HG02981 (cell line): ENCODE results near the gene NYNRIN.

Experiments
- ATAC-seq: cut with Tn5 transposase; IDR thresholded peaks from one replicate; pipeline ENCODE4 v1.9.1; 2021; ENCODE audit warnings: mild to moderate bottlenecking, moderate library complexity; ENCODE audit not compliant: unreplicated experiment

NYNRIN gene

GRCh38 chr14:24430143-24430681, 31.4 kb downstream of the NYNRIN start:
- ATAC-seq = peak; percentile 50

GRCh38 chr14:24430682-24431568, 32.1 kb downstream of the NYNRIN start:
- ATAC-seq = no peak

GRCh38 chr14:24431569-24432258, 32.9 kb downstream of the NYNRIN start:
- ATAC-seq = peak; percentile 53

DNA sequence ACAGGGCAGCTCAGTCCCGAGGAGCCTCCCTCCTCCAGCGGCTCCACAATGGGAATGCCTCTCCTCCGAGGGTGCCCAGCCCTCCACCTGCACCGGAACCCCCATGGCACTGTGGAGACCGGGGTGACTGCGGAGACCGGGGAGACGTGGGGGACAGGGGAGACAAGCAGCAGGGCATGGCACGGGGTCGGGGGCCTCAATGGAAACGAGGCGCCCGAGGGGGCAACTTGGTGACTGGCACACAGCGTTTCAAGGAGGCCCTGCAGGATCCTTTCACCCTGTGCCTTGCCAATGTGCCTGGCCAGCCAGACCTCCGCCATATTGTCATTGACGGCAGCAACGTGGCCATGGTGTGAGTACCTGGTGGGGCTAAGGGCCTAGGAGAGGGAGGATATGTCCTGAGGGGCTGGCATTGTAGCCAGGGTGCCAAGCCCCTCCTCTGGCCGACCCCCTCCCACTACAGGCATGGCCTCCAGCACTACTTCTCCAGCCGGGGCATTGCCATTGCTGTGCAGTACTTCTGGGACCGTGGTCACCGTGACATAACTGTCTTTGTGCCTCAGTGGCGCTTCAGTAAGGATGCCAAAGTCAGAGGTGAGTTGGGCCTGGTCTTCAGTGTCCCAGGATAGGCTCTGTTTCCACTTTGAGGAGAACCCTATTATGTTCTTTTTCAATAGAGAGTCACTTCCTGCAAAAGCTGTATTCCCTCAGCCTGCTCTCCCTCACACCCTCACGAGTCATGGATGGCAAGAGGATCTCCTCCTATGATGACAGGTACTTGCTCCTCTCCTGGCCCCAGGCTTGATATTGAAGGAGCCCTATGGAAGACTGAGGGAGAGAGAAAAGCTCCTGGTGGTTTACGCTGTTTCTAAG, 33.7 kb downstream of the NYNRIN start:
- no peak for ATAC-seq

- ATAC-seq = no peak
Measured at GRCh38 chr14:24434036-24434435, 35.2 kb downstream of the NYNRIN start.

- ATAC-seq = no peak
Measured at GRCh38 chr14:24434676-24435075, 35.9 kb downstream of the NYNRIN start.

- ATAC-seq = no peak
Measured at GRCh38 chr14:24435192-24435810, 36.5 kb downstream of the NYNRIN start.

DNA sequence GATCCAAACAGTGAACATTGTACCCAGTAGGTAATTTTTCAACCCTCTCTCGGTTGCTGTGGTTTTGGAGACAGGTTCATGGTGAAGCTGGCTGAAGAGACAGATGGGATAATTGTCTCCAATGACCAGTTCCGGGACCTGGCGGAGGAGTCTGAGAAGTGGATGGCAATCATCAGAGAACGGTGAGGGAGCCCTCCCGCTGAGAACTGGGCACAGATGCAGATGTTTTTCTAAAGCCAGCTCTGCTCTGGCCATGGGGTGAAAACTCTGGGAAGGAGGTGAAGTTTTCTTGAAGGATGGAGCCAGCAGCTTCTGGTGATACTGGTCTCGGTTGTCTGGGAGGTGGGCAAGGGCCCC, 37.2 kb downstream of the NYNRIN start:
- ATAC-seq = no peak

DNA sequence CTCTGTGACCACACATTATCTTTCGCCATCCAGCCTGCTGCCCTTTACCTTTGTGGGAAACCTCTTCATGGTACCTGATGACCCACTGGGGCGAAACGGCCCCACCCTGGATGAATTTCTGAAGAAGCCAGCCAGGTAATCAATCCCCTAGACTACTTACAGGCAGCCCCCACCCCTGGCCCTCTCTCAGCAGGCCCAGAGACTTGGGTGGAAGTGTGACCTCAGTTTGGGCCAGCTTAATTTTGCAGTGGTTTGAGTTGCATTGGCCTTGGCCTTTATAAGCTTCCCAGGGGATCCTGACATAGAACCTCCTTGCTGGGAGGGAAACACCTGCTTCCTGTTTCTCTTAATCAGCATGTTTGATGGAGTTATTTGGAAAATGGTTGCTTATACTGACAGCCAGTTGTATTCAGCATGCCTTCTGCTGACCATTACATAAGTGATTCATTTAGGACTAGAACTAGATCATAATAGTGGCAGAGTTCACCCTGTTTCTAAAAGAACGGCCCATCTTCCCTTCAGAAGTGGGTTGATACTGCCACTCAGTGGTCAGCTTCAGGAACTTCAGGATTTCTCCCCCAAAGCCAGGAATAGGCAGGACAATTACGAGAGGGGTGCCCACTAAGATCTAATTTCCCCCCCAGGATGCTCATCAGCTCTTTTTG, 37.7 kb downstream of the NYNRIN start:
- peak; percentile 37 for ATAC-seq

- no peak for ATAC-seq
Measured at GRCh38 chr14:24437020-24437735, 38.4 kb downstream of the NYNRIN start.

DNA sequence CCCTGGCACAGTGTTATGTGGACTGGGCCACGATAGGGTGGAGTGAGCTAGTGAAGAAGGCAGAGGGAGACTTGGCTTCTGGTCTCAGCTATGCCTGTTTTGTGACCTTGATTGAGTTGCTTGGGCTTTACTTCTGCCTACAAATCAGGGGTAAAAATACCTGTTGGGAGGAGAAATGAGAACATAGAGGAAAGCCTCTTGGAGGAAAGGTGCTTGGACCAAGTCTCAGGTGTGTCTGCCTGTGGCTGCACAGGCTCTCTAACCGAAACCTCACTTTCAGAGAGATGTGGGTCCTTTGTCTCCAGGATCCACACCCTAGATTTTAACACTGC, 38.9 kb downstream of the NYNRIN start:
- ATAC-seq = no peak

- ATAC-seq = no peak
Measured at GRCh38 chr14:24438223-24439097, 39.7 kb downstream of the NYNRIN start.

GRCh38 chr14:24439257-24439656, 40.5 kb downstream of the NYNRIN start:
- no peak for ATAC-seq

DNA sequence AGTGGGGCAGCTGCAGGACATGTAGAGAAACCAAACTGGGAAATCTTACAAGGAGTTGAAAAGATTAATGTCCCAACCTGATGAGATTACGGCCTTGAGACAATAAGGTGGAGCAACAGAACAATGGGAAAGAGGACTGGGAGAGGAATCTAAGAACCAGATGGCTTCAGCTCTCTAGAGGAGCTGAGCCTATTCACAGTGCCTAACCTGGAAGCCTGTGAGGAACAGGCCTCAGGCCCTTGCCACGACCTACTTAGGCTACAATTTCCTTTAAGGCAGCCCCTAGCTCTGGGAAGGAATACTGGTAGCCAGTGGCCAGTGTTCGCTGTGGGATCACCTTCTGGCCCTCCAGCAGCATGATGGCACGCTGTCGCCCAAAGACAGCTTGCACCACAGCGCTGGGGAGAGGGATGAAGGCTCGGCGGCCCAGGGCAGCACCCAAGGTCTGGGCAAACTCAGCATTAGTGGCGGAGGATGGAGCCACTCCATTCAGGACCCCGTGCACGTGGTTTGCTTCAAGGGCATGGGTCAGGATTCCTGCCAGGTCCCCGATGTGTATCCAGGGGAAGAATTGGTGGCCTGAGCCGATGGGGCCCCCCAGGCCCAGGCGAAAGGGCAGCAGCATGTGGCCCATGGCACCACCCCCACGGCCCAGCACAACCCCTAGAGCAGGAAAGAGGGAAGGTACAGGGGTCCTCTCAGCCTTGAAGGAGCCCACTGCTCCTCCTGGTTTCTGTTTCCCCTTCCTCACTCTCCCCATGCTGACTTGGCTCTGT, 41.2 kb downstream of the NYNRIN start:
- ATAC-seq = no peak

- ATAC-seq = no peak
Measured at GRCh38 chr14:24440606-24441399, 42.0 kb downstream of the NYNRIN start.

GRCh38 chr14:24441485-24441884, 42.7 kb downstream of the NYNRIN start:
- no peak for ATAC-seq

- ATAC-seq = no peak
Measured at GRCh38 chr14:24441904-24442239, 43.1 kb downstream of the NYNRIN start.
